Smooth muscle cell (in vitro differentiated cells): ENCODE measurements around the gene CLEC18B. TPM values are rescaled to one million over a fixed set of nuclear protein-coding genes. Genes with fewer than 3 reads are reported as not detected.

Experiments used
- DNase-seq: peaks from one replicate; lab custom pipeline; 2025; ENCODE audit not compliant: unreplicated experiment; lab: John Stamatoyannopoulos, UW
- H2AFZ ChIP-seq: fragments of 200-600 bp; sonication (generic); 2 replicates; pipeline ENCODE4 v1.6.0; 2016; ENCODE audit warnings: antibody characterized with exemption, low read depth, mild to moderate bottlenecking
- H3F3A ChIP-seq: fragments of 200-600 bp; sonication (generic); 2 replicates; pipeline ENCODE4 v1.6.0; 2017; ENCODE audit warnings: antibody characterized with exemption, low read depth
- H3K27ac ChIP-seq: fragments of 200-600 bp; sonication (generic); 2 replicates; pipeline ENCODE4 v1.5.1; 2016; ENCODE audit warnings: low read depth, mild to moderate bottlenecking
- H3K27me3 ChIP-seq: fragments of 200-600 bp; sonication (generic); 2 replicates; pipeline ENCODE4 v1.6.1; 2016; ENCODE audit warnings: low read depth, mild to moderate bottlenecking
- H3K36me3 ChIP-seq: fragments of 200-600 bp; sonication (generic); 2 replicates; pipeline ENCODE4 v1.5.1; 2016; ENCODE audit warnings: low read depth
- H3K4me1 ChIP-seq: fragments of 200-600 bp; sonication (generic); 2 replicates; pipeline ENCODE4 v1.5.1; 2016; ENCODE audit warnings: low read depth
- H3K4me2 ChIP-seq: fragments of 200-600 bp; sonication (generic); 2 replicates; pipeline ENCODE4 v1.6.0; 2016; ENCODE audit warnings: mild to moderate bottlenecking
- H3K4me3 ChIP-seq: fragments of 200-600 bp; sonication (generic); 2 replicates; pipeline ENCODE4 v1.5.1; 2016; ENCODE audit warnings: mild to moderate bottlenecking
- H3K79me2 ChIP-seq: fragments of 200-600 bp; sonication (generic); 2 replicates; pipeline ENCODE4 v1.6.0; 2016; ENCODE audit warnings: low read depth, mild to moderate bottlenecking
- H3K9ac ChIP-seq: fragments of 200-600 bp; sonication (generic); 2 replicates; pipeline ENCODE4 v1.6.0; 2016; ENCODE audit warnings: low read depth
- H3K9me3 ChIP-seq: fragments of 200-600 bp; sonication (generic); replicated peaks from 2 replicates; pipeline ENCODE4 v1.5.1; 2016; ENCODE audit warnings: low read depth
- H4K20me1 ChIP-seq: fragments of 200-600 bp; sonication (generic); 2 replicates; pipeline ENCODE4 v1.6.0; 2016; ENCODE audit warnings: low read depth
- CTCF ChIP-seq: fragments of 200-600 bp; sonication (generic); IDR thresholded peaks from 2 replicates; pipeline ENCODE4 v1.5.1; 2017; ENCODE audit warnings: borderline replicate concordance, mild to moderate bottlenecking, antibody characterized with exemption; ENCODE audit not compliant: insufficient read depth, poor library complexity, severe bottlenecking
- WGBS: methylation state at CpG from one replicate; pipeline ENCODE4 v1.1.7; 2016; ENCODE audit warnings: low lambda C conversion rate; 5-methylcytosine and 5-hydroxymethylcytosine counted together
- polyA plus RNA-seq: library from polyadenylated mRNA; unstranded; fragments of >200 nt; fragmentation: Nextera tagmentation; extraction: Ambion mirVana; gene quantifications from 2 replicates; pipeline ENCODE4 v1.2.1, GENCODE V29; 2016
- total RNA-seq: library from RNA; depleted of rRNA; stranded (reverse); fragments of >200 nt; gene quantifications from 2 replicates; pipeline ENCODE4 v1.2.3, GENCODE V29; 2014

CLEC18B gene
- total and polyA plus RNA-seq, 2 experiments from 2014 or later: 0.87 to 1.4 TPM

- Histone ChIP-seq H3K9ac (peak overlapping the region; percentile 26), H3K4me1 (no peaks in the 10 kb centered on the region), H3K27ac (peak overlapping the region; percentile 80), H3F3A (no peaks in the 10 kb centered on the region), H3K79me2 (no peaks in the 10 kb centered on the region), H4K20me1 (no peaks in the 10 kb centered on the region), H3K4me2 (no peak overlapping the region), H3K4me3 (no peak overlapping the region), H3K27me3 (no peaks in the 10 kb centered on the region), H3K9me3 (no peaks in the 10 kb centered on the region), H3K36me3 (peaks cover 38% of the 10 kb centered on the region), H2AFZ (no peak overlapping the region)
- no peak for TF ChIP-seq CTCF
- WGBS: 84% methylated on average over 9 of the region's 9 CpGs
- no peak for DNase-seq
Measured at GRCh38 chr16:74461826-74462225, 40.5 kb upstream of the CLEC18B start.

- Histone ChIP-seq H3K4me1 (no peaks in the 10 kb centered on the region), H3K4me2 (no peak overlapping the region), H3K4me3 (no peak overlapping the region), H3K27me3 (no peaks in the 10 kb centered on the region), H3F3A (no peaks in the 10 kb centered on the region), H2AFZ (no peak overlapping the region), H3K9me3 (no peaks in the 10 kb centered on the region), H3K9ac (no peak overlapping the region), H4K20me1 (no peaks in the 10 kb centered on the region), H3K36me3 (peaks cover 37% of the 10 kb centered on the region), H3K27ac (no peak overlapping the region), H3K79me2 (no peaks in the 10 kb centered on the region)
- DNase-seq: no peak
- 97% methylated on average over 7 of the region's 7 CpGs for WGBS
- TF ChIP-seq CTCF: no peak
Measured at GRCh38 chr16:74460542-74460941, 39.3 kb upstream of the CLEC18B start.

GRCh38 chr16:74456290-74456625 lies 35.0 kb upstream of the CLEC18B start:
- no peak overlapping the region for H3K9ac ChIP-seq
- TF ChIP-seq CTCF: no peak
- H3K27me3 ChIP-seq: no peaks in the 10 kb centered on the region
- no peaks in the 10 kb centered on the region for H3F3A ChIP-seq
- H2AFZ ChIP-seq: no peak overlapping the region
- H3K36me3 ChIP-seq: peaks cover 15% of the 10 kb centered on the region
- 96% methylated on average over 16 of the region's 16 CpGs for WGBS
- no peaks in the 10 kb centered on the region for H3K9me3 ChIP-seq
- no peaks in the 10 kb centered on the region for H3K4me1 ChIP-seq
- no peaks in the 10 kb centered on the region for H4K20me1 ChIP-seq
- no peak for DNase-seq
- H3K27ac ChIP-seq: peak overlapping the region; percentile 65
- no peaks in the 10 kb centered on the region for H3K79me2 ChIP-seq
- H3K4me2 ChIP-seq: no peak overlapping the region
- no peak overlapping the region for H3K4me3 ChIP-seq

GRCh38 chr16:74455619-74456289 lies 34.5 kb upstream of the CLEC18B start:
- no peak overlapping the region for H3K4me2 ChIP-seq

More at GRCh38 chr16:74455619-74456289, 34.5 kb upstream of the CLEC18B start:
- Histone ChIP-seq H3K36me3 (peaks cover 15% of the 10 kb centered on the region), H4K20me1 (no peaks in the 10 kb centered on the region), H3K9me3 (no peaks in the 10 kb centered on the region), H3K4me3 (no peak overlapping the region), H3F3A (peaks cover 2% of the 10 kb centered on the region), H3K27me3 (no peaks in the 10 kb centered on the region), H3K4me1 (no peaks in the 10 kb centered on the region), H3K9ac (no peak overlapping the region), H3K79me2 (no peaks in the 10 kb centered on the region), H3K27ac (peak overlapping the region; percentile 65), H2AFZ (no peak overlapping the region)
- DNase-seq: no peak
- no peak for TF ChIP-seq CTCF
- WGBS: 78% methylated on average over 10 of the region's 10 CpGs
